T-helper 1 cell treated with Interleukin-12 subunit alpha and Interleukin-12 subunit beta and Interleukin-4 antibody, amounts not matched to agents 30 μg/mL and 1 μg/mL, for 36 hours (primary cell): ENCODE results near the gene PAPPA.

Experiments
- H3K27ac Mint-ChIP-seq: one replicate; pipeline ENCODE4 v1.8.0; 2021; ENCODE audit warnings: mild to moderate bottlenecking, mixed read lengths
- H3K27me3 Mint-ChIP-seq: one replicate; pipeline ENCODE4 v1.8.0; 2021; ENCODE audit warnings: low read depth, mixed read lengths
- H3K36me3 Mint-ChIP-seq: one replicate; pipeline ENCODE4 v1.8.0; 2021; ENCODE audit warnings: low read depth, mixed read lengths
- H3K4me1 Mint-ChIP-seq: one replicate; pipeline ENCODE4 v1.8.0; 2021; ENCODE audit warnings: low read depth, mixed read lengths
- H3K4me3 Mint-ChIP-seq: one replicate; pipeline ENCODE4 v1.8.0; 2021; ENCODE audit warnings: mild to moderate bottlenecking, moderate library complexity, mixed read lengths
- H3K9me3 Mint-ChIP-seq: one replicate; pipeline ENCODE4 v1.8.0; 2021; ENCODE audit warnings: mixed read lengths

The PAPPA gene

GRCh38 chr9:116349684-116350083 is 196.1 kb downstream of the PAPPA start:
- H3K27ac Mint-ChIP-seq, result no peak overlapping the region
- H3K36me3 Mint-ChIP-seq, result no peaks in the 10 kb centered on the region
- H3K4me3 Mint-ChIP-seq, result no peak overlapping the region
- H3K4me1 Mint-ChIP-seq, result no peaks in the 10 kb centered on the region
- no peaks in the 10 kb centered on the region for H3K27me3 Mint-ChIP-seq
- H3K9me3 Mint-ChIP-seq, result no peaks in the 10 kb centered on the region

GRCh38 chr9:116350213-116350612 is 196.6 kb downstream of the PAPPA start:
- Mint-ChIP-seq H3K9me3 (no peaks in the 10 kb centered on the region), H3K4me1 (no peaks in the 10 kb centered on the region), H3K36me3 (no peaks in the 10 kb centered on the region), H3K4me3 (no peak overlapping the region), H3K27me3 (no peaks in the 10 kb centered on the region), H3K27ac (no peak overlapping the region)

GRCh38 chr9:116352958-116353357 is 199.4 kb downstream of the PAPPA start:
- H3K27me3 Mint-ChIP-seq, result no peaks in the 10 kb centered on the region
- no peak overlapping the region for H3K4me3 Mint-ChIP-seq
- no peaks in the 10 kb centered on the region for H3K4me1 Mint-ChIP-seq
- no peak overlapping the region for H3K27ac Mint-ChIP-seq
- H3K9me3 Mint-ChIP-seq, result no peaks in the 10 kb centered on the region
- no peaks in the 10 kb centered on the region for H3K36me3 Mint-ChIP-seq

- no peak overlapping the region for H3K27ac Mint-ChIP-seq
- H3K4me1 Mint-ChIP-seq, result no peaks in the 10 kb centered on the region
- H3K27me3 Mint-ChIP-seq, result no peaks in the 10 kb centered on the region
- no peaks in the 10 kb centered on the region for H3K9me3 Mint-ChIP-seq
- no peaks in the 10 kb centered on the region for H3K36me3 Mint-ChIP-seq
- H3K4me3 Mint-ChIP-seq, result no peak overlapping the region
Observed at GRCh38 chr9:116355153-116355921, 201.7 kb downstream of the PAPPA start.

GRCh38 chr9:116358251-116358650 is 204.7 kb downstream of the PAPPA start:
- no peaks in the 10 kb centered on the region for H3K36me3 Mint-ChIP-seq
- H3K27me3 Mint-ChIP-seq, result no peaks in the 10 kb centered on the region
- no peaks in the 10 kb centered on the region for H3K9me3 Mint-ChIP-seq
- no peaks in the 10 kb centered on the region for H3K4me1 Mint-ChIP-seq
- no peak overlapping the region for H3K27ac Mint-ChIP-seq
- H3K4me3 Mint-ChIP-seq, result no peak overlapping the region

GRCh38 chr9:116360016-116360415 is 206.4 kb downstream of the PAPPA start:
- no peaks in the 10 kb centered on the region for H3K9me3 Mint-ChIP-seq
- no peak overlapping the region for H3K4me3 Mint-ChIP-seq
- no peaks in the 10 kb centered on the region for H3K27me3 Mint-ChIP-seq
- H3K4me1 Mint-ChIP-seq, result no peaks in the 10 kb centered on the region
- no peak overlapping the region for H3K27ac Mint-ChIP-seq
- no peaks in the 10 kb centered on the region for H3K36me3 Mint-ChIP-seq

GRCh38 chr9:116360989-116361388 is 207.4 kb downstream of the PAPPA start:
- Mint-ChIP-seq H3K27me3 (no peaks in the 10 kb centered on the region), H3K4me3 (no peak overlapping the region), H3K9me3 (no peaks in the 10 kb centered on the region), H3K27ac (no peak overlapping the region), H3K4me1 (no peaks in the 10 kb centered on the region), H3K36me3 (no peaks in the 10 kb centered on the region)

- Mint-ChIP-seq H3K36me3 (no peaks in the 10 kb centered on the region), H3K4me3 (no peak overlapping the region), H3K9me3 (no peaks in the 10 kb centered on the region), H3K27me3 (no peaks in the 10 kb centered on the region), H3K4me1 (no peaks in the 10 kb centered on the region), H3K27ac (no peak overlapping the region)
Observed at GRCh38 chr9:116361547-116361946, 208.0 kb downstream of the PAPPA start.

- no peaks in the 10 kb centered on the region for H3K4me1 Mint-ChIP-seq
- H3K4me3 Mint-ChIP-seq, result no peak overlapping the region
- no peaks in the 10 kb centered on the region for H3K27me3 Mint-ChIP-seq
- H3K36me3 Mint-ChIP-seq, result no peaks in the 10 kb centered on the region
- no peaks in the 10 kb centered on the region for H3K9me3 Mint-ChIP-seq
- no peak overlapping the region for H3K27ac Mint-ChIP-seq
Observed at GRCh38 chr9:116362493-116362892, 208.9 kb downstream of the PAPPA start.

- no peaks in the 10 kb centered on the region for H3K27me3 Mint-ChIP-seq
- H3K9me3 Mint-ChIP-seq, result no peaks in the 10 kb centered on the region
- H3K36me3 Mint-ChIP-seq, result no peaks in the 10 kb centered on the region
- H3K27ac Mint-ChIP-seq, result no peak overlapping the region
- H3K4me1 Mint-ChIP-seq, result no peaks in the 10 kb centered on the region
- no peak overlapping the region for H3K4me3 Mint-ChIP-seq
Observed at GRCh38 chr9:116365056-116365471, 211.5 kb downstream of the PAPPA start.

- no peaks in the 10 kb centered on the region for H3K27me3 Mint-ChIP-seq
- H3K27ac Mint-ChIP-seq, result no peak overlapping the region
- H3K4me3 Mint-ChIP-seq, result no peak overlapping the region
- no peaks in the 10 kb centered on the region for H3K9me3 Mint-ChIP-seq
- no peaks in the 10 kb centered on the region for H3K36me3 Mint-ChIP-seq
- no peaks in the 10 kb centered on the region for H3K4me1 Mint-ChIP-seq
Observed at GRCh38 chr9:116366241-116366640, 212.7 kb downstream of the PAPPA start.

GRCh38 chr9:116368680-116369079 is 215.1 kb downstream of the PAPPA start:
- Mint-ChIP-seq H3K36me3 (no peaks in the 10 kb centered on the region), H3K9me3 (no peaks in the 10 kb centered on the region), H3K4me1 (no peaks in the 10 kb centered on the region), H3K27ac (no peak overlapping the region), H3K4me3 (no peak overlapping the region), H3K27me3 (no peaks in the 10 kb centered on the region)

GRCh38 chr9:116369706-116370105 is 216.1 kb downstream of the PAPPA start:
- H3K9me3 Mint-ChIP-seq, result no peaks in the 10 kb centered on the region
- no peak overlapping the region for H3K4me3 Mint-ChIP-seq
- no peak overlapping the region for H3K27ac Mint-ChIP-seq
- H3K4me1 Mint-ChIP-seq, result no peaks in the 10 kb centered on the region
- no peaks in the 10 kb centered on the region for H3K27me3 Mint-ChIP-seq
- no peaks in the 10 kb centered on the region for H3K36me3 Mint-ChIP-seq

GRCh38 chr9:116370556-116370955 is 217.0 kb downstream of the PAPPA start:
- H3K27me3 Mint-ChIP-seq, result no peaks in the 10 kb centered on the region
- no peaks in the 10 kb centered on the region for H3K36me3 Mint-ChIP-seq
- no peak overlapping the region for H3K27ac Mint-ChIP-seq
- no peaks in the 10 kb centered on the region for H3K4me1 Mint-ChIP-seq
- no peak overlapping the region for H3K4me3 Mint-ChIP-seq
- H3K9me3 Mint-ChIP-seq, result no peaks in the 10 kb centered on the region

- no peaks in the 10 kb centered on the region for H3K27me3 Mint-ChIP-seq
- H3K27ac Mint-ChIP-seq, result no peak overlapping the region
- no peaks in the 10 kb centered on the region for H3K4me1 Mint-ChIP-seq
- H3K9me3 Mint-ChIP-seq, result no peaks in the 10 kb centered on the region
- H3K4me3 Mint-ChIP-seq, result no peak overlapping the region
- H3K36me3 Mint-ChIP-seq, result no peaks in the 10 kb centered on the region
Observed at GRCh38 chr9:116372081-116372673, 218.6 kb downstream of the PAPPA start.
